A549 (cell line): ENCODE measurements around the gene OR2AT4.

Experiments
- BHLHE40 ChIP-seq: IDR thresholded peaks from 2 replicates; pipeline ENCODE4 v1.6.1; 2012; ENCODE audit warnings: low read depth, low read length, inconsistent platforms
- CBX8 ChIP-seq: fragments of 200-600 bp; sonication (generic); IDR thresholded peaks from 2 replicates; pipeline ENCODE4 v1.6.1; 2016
- HDAC2 ChIP-seq: fragments of 200-600 bp; sonication (generic); IDR thresholded peaks from 2 replicates; pipeline ENCODE4 v1.6.1; 2016
- KDM5A ChIP-seq: fragments of 200-600 bp; sonication (generic); IDR thresholded peaks from 2 replicates; pipeline ENCODE4 v1.6.1; 2016; ENCODE audit warnings: antibody characterized with exemption, mild to moderate bottlenecking
- MAZ ChIP-seq: fragments of 150-350 bp; IDR thresholded peaks from 2 replicates; pipeline ENCODE4 v1.6.1; 2014; ENCODE audit warnings: antibody characterized with exemption, low read depth, low read length, borderline replicate concordance

- TF ChIP-seq KDM5A = no peak
- TF ChIP-seq CBX8 = no peak
- no peak for TF ChIP-seq HDAC2
- TF ChIP-seq BHLHE40 = no peak
- TF ChIP-seq MAZ = no peak
Observed at GRCh38 chr11:75047191-75047590, 49.5 kb downstream of the OR2AT4 start.
